GM21390 (cell line): ENCODE measurements around the gene ELN.
"Not testable (repeated sequence)": the region's sequence is repeated elsewhere in the genome, so short reads cannot be mapped to it uniquely, and the experiment has no call there.

Experiments
- ATAC-seq: cut with Tn5 transposase; IDR thresholded peaks from one replicate; pipeline ENCODE4 v1.9.1; 2021; ENCODE audit not compliant: unreplicated experiment

The ELN gene

DNA sequence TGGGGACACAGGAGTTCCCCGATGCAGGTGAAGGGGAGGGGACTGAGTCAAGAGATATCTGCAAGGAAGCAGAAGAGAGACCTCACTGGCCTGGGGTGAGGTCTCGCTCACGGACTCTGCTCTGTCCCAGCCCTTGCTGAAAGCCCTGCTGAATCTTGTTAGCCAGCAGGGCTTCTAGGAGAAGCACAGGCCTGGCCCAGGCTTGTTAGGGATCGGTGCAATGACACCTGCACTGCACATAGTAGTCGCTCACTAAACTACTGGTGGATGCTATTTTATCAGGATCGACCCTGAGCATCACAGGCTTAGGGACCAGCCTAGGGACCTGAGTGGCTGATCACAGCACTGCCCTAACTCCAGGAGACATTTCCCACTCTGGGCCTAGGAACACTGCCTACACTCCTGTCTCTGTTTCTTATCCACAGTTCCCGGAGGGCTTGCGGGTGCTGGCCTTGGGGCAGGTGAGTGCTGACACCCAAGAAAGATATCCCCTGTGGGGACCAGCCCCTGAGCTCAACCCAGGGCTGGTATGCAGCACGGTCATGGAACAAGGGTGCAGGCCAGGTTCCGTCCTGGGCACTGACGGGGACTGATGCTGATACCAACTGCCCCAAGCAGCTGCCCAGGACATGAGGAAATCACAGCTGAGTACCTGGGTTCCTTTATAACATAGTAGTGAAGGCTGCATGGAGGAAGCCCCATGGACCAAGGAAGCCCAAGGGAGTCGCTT, 13.0 kb downstream of the ELN start:
- ATAC-seq, result no peak

DNA sequence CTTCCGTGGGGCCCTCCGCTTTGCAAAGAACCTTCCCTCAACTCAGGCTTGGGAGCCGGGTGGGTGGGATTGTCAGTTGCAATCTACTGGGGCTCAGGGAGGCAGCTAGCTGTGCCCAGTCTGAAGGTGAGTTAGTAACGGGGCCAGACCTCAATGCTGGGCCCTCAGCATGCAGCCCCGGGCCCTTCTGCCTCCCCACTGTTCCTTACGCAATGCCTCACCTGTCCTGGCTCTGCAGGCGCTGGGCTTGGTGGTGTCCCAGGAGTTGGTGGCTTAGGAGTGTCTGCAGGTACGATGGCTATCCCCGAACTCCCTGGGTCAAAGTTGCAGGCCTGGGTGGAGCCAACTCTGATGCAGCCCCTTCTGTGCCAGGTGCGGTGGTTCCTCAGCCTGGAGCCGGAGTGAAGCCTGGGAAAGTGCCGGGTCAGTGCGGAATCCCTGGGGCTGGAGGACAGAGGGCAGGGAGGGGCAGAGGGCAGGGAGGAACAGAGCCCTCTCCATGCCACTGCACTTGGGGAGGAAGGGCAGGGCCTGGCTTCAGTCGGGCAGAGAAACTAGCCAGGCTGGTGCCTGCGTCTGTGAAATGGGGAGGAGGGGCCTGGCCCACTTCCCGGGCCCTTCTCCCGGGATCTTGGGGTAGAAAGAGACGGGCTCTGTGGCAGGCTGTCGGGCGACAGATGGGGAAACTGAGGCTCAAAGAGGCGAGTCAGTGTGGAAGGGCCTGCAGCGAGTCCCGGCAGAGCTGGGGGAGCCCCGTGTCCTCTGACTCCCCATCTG, 15.0 kb downstream of the ELN start:
- ATAC-seq, result no peak

DNA sequence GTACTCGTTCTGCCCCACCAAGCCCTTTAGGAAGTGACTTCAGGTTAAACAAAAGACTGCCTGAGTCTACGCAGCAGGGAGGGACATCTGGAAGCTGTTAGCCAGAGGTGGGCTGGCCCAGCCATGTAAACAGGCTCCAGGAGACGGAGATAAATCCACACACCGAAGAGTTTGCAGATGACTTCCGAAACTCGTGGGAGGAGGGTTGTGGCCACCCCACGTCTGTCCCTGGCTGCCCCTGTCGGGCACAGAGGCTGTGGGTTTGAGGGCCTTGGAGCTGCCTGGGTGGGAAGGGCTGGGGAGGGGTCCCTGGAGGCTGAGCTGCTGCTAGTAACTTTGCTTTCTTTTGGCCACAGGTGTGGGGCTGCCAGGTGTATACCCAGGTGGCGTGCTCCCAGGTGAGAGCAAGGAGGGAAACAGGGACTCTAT, 15.6 kb downstream of the ELN start:
- ATAC-seq, result no peak

DNA sequence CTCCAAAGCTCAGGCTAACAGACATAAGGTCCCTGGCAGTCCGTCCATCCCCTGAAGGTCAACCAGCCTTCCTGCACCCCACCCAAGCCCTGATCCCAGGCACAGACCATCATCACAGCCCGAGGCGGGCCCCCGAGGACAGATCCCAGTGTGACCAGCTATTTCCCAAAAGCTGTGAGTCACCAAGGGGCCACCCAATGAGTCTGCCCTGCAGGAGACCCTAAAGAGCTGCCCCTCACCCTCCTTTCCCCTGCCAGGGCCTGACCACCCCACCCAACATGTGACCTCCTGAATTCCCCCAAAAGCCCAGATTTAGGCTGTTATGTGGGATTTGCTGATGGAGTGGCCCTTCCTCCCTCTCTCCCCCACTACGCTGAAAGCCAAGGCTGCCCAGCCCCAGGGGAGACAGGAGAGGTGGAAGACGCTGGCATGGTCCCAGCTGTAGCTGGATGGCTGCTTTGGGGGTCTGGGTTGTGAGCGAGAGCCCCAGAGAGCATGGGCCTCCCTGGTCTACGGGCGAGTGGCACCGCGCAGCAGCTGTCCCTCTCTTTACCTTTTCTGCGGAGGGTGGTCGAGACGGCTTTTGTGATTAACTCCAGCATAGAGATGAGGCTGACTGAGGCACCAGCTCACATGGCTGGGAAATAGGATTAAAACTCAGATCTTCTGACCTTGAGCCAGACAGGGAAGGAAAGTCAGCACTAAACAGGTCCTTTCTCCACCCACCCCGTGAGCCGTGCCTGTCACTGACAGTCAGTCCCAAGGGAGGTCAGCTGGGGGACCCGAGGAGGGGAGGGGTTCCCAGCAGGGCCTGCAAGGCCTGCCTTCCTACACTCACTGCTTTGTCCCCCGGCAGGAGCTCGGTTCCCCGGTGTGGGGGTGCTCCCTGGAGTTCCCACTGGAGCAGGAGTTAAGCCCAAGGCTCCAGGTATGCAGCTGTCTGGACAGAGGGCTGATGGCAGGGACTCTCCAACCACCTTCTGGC, 16.7 kb downstream of the ELN start:
- ATAC-seq, result no peak

DNA sequence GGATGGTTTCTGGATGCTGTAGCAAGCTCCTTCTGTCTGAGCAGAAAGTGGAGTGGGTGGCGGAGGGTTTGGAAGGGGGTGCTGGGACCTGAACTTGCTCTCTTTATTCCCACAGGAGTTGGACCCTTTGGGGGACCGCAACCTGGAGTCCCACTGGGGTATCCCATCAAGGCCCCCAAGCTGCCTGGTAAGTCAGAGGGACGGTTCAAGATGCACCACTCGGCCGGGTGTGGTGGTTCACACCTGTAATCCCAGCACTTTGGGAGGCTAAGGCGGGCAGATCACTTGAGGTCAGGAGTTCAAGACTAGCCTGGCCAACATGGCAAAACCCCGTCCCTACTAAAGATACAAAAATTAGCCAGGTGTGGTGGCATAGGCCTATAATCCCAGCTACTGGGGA, 18.6 kb downstream of the ELN start:
- ATAC-seq, result not testable (repeated sequence)

DNA sequence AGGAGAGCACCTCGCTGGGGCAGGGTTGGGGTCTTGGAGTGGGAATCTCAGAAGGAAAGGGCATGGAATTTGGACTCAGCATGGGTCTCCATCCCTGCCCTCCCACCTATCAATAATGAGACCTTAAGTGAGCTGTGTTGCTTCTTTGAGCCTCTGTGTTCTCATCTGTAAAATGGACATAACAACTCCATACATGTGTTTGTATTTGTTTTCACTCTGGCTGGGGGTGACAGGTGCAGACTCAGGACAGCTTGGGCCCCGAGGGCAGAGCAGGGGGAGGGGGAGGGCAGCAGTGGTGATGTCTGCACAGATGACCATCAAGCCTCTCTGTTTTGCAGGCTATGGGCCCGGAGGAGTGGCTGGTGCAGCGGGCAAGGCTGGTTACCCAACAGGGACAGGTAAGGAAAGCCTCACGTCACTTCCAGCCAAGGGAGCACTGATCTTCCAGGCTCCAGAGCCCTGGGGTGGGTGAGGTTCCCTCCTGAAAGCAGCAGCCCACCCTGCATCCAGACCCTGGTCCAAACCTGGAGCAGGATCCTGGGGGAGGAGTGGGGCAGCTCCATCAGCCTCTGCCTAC, 19.9 kb downstream of the ELN start:
- no peak for ATAC-seq

DNA sequence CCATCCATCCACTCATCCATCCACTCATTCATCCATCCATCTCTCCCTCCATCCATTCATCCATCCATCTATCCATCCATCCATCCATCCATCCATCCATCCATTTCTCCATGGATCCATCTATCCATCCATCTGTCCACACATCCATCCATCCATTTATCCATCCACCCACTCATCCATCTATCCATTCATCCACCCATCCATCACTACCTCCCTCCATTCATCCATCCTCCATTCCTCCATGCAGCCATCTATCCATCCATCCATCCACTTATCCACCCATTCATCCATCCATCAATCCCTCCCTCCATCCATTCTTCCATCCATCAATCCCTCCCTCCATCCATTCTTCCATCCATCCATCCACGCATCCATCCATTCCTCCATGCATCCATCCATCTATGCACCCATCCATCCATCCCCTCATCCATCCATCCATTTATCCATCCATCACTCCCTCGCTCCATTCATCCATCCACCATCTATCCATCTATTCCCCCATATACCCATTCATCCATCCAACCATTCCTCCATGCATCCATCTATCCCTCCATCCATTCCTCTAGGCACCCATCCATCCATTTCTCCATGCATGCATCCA, 21.1 kb downstream of the ELN start:
- no peak for ATAC-seq

DNA sequence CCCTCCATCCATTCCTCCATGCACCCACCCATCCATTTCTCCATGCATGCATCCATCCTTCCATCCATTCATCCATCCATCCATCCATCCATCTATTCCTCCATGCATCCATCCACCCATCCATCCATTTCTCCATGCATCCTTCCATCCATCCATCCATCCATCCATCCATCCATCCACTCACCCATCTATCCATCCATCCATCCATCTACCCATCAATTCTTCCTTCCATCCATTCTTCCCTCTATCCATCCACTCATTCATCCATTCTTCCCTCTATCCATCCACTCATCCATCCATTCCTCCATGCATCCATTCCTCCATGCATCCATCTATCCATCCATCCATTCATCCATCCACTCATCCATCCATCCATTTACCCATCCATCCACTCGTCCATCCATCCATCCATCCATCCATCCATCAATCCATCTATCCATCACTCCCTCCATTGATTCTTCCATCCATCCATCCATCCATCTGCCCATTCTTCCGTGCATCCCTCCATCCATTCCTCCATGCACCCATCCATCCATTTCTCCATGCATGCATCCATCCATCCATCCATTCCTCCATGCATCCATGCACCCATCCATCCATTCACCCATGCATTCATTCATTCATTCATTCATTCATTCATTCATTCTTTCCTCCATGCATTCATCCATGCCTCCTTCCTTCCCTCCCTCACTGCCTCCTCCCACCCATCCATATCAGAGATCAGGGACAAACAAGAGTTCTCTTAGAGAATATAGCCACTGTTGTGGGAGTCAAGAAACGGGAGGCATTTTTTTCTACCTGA, 22.2 kb downstream of the ELN start:
- no peak for ATAC-seq

DNA sequence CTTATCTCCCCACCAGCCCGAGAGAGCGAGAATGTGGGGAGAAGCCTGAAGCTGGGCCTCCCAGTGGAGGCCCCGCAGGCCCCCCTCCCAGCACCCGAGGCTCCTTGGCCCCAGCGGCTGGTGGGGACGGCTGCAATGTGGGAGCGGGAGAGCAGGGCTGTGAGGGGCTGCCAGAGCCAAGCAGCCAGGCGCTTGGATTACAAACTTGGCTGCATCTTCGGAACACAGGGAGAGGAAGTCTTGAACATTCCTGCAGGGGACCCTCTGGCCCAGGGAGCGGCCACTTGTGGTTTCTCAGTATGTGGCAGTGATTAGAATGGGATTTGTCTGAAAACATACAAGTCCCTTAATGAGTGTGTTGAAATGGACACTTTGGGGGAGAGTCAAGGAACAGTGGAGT, 23.2 kb downstream of the ELN start:
- no peak for ATAC-seq

DNA sequence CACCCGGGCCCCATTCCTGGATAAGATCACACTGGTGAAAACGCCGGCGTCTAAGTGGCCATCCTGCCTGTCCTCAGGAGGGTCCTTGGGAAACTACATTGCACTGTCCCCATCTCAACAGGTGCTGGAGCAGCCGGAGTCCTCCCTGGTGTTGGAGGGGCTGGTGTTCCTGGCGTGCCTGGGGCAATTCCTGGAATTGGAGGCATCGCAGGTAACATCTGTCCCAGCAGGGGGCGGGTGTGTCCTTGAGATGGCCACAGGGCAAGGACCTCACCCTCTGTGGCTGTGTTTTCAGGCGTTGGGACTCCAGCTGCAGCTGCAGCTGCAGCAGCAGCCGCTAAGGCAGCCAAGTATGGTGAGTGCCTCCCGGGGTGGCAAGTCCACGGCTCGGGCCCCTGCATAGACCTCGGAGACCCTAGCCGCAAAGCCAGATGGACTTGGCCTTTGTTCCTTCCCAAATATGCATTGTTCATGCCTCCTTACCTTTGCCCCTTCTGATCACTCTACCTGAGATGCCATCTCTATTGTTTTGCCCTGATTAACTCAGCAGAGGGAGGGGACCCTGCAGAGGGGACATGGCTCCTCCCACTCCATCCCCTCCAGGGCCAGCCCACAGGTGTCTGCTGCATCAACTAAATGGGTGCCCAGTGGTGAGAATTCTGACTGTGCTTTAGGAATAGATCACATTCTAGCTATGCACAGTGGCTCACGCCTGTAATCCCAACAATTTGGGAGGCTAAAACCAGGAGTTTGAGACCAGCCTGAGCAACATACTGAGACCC, 23.8 kb downstream of the ELN start:
- ATAC-seq, result no peak

DNA sequence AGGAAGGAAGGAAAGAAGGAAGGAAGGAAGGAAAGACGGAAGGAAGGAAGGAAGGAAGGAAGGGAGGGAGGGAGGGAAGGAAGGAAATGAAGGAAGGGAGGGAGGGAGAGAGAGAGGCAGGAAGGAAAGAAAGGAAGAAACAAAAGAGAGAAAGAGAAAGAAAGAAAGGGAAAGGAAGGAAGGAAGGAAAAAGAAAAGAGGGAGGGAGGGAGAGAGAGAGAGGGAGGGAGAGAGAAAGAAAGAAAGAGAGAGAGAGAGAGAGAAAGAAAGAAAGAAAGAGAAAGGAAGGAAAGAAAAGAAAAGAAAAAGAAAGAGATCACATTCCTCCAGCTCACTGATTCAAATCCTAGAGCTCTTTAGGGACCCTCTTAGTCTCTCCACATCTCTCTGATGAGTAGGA, 24.7 kb downstream of the ELN start:
- no peak for ATAC-seq

DNA sequence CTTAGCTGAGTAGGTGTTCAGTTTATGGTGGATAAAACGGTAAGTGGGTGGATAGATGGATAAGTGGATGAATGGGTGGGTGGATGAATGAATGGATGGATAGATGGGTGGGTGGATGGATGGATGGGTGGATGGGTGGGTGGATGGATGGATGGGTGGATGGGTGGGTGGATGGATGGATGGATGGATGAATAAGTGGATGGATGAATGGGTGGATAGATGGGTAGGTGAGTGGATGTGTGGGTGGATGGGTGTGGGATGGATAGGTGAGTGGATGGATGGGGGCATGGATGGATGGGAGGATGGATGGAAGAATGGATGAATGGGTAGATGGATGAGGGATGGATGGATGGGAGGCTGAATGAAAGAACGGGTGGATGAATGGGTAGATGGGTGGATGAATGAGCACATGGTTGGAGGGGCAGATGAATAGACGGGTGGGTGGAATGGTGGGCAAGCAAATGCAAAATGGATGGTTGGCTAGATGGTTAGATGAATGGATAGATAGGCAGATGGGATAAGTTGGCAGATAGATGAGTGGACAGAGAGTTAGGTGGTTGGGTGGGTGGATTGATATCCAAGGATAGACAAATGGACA, 25.7 kb downstream of the ELN start:
- ATAC-seq, result no peak

DNA sequence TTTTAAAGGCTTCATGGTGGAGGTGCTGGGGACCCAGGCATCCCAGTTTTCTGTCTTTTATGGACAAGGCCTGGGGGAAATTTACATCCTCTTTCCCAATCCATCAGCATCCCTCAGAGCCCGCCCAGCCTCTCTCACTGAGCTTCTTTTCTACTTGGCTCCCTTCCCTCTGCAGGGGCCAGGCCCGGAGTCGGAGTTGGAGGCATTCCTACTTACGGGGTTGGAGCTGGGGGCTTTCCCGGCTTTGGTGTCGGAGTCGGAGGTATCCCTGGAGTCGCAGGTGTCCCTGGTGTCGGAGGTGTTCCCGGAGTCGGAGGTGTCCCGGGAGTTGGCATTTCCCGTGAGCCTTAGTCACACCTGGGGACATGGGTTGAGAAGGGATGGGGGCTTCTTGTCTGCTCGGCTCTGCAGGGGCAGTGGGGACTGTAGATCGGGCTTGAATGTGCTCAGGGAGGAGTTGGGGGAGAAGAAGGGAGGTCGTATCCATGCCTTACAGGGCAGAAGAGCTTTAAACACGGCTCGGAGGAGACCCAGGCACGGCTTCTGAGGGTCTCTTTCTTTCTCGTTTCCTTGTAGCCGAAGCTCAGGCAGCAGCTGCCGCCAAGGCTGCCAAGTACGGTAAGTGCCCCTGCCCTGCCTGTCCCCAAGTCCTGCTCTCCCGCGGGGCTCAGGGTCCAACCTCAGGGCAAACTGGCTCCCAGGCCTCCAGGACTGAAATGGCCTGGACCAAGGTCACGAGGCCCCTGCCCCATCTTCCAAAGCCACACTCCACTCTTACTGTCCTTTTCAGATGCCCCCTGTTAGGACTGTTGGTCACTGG, 28.3 kb downstream of the ELN start:
- no peak for ATAC-seq

DNA sequence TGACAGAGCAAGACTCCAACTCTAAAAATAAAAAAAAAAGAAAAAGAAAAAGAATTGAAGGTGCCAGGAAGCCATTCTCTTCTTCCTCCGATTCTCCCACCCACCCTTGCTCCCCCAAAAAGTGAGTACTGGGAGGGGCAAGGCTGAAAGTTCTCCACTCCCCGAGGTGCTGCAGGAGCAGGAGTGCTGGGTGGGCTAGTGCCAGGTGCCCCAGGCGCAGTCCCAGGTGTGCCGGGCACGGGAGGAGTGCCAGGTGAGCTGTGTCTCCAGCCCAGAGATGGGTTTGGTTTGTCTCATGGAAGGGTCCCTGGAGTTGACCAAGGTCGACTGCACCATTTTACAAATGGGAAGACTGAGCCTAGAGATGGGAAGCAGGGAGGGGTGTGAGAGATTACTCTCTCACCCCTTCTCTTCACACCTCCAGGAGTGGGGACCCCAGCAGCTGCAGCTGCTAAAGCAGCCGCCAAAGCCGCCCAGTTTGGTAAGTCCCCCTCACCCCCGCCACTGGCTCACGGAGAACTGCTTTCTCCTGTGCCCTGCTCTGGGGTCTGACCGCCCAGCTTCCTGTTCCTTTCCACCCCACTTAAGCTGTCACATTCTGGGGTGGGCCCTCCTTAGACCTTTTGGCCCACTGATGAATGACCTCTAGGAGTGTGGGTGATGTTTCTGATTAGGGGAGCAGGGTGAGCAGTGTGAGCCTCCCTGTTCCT, 29.4 kb downstream of the ELN start:
- no peak for ATAC-seq

DNA sequence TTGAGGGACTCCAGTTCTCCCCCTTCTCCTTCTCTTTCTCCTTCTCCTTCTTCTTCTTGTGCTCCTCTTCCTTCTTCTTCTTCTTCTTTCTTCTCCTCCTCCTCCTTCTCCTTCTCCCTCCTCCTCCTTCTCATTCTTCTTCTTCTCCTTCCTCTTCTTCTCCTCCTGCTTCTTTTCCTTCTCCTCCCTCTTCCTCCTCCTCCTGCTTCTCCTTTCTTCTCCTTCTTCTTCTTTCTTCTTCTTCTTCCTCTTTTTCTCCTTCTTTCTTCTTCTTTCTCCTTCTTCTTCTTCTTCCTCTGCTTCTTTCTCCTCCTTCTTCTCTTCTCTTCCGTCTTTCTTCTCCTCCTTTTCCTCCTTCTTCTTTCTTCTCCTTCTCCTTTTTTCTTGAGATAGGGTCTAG, 30.0 kb downstream of the ELN start:
- ATAC-seq, result no peak

DNA sequence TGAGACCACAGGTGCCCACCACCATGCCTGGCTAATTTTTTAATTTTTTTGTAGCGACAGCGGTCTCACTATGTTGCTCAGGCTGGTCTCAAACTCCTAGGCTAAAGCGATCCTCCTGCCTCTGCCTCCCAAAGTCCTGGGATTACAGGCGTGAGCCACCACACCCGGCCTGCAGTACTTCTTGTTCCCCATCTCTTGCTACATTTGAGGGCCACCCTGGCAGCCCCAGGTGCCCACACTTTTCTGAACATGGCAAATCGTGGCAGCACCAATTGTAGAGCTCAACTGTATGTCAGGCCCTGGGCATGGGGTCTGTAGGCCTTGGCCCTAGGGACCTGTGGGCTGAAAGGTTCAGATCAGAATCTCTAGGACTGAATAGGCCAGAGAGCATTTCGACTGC, 30.5 kb downstream of the ELN start:
- no peak for ATAC-seq

DNA sequence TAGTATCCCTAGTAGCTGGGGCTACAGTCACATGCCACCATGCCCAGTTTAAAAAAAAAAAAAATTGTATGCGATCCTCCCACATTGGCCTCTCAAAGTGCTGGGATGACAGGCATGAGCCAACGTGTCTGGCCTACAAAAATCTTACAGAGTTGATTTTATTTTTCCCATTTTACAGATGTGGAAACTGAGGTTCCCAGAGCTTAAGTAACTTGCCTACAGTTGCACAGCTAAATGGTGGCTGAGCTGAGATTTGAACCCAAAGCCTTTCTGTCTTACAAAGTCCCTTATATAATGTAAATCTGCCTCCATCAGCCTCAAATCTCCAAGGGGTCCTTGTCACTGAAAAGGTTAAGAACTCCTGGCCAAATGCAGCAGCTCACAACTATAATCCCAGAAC, 31.1 kb downstream of the ELN start:
- ATAC-seq, result no peak
